Uterus (tissue), 4 donors: Measurements from ENCODE around the gene RP2. TPM values are rescaled to one million over a fixed set of nuclear protein-coding genes. Genes with fewer than 3 reads are reported as not detected.

Experiments used
- DNase-seq, 2 donors: peaks; one replicate each; pipeline ENCODE4 v3.0.0-alpha.2; 2019 to 2020
- H3K27ac ChIP-seq, 2 donors: fragments of 200-600 bp; sonication (generic); 1 replicate in 1 of 2; 2 replicates in 1 of 2; pipeline ENCODE4 v1.5.1; 2016 to 2018
- H3K27me3 ChIP-seq, 2 donors: fragments of 200-600 bp; sonication (generic); one replicate each; pipeline ENCODE4 v1.5.1; 2018 to 2019; ENCODE audit warnings: control low read depth in 1 of 2
- H3K36me3 ChIP-seq, 2 donors: fragments of 200-600 bp; sonication (generic); one replicate each; pipeline ENCODE4 v1.5.1; 2019; ENCODE audit warnings: control low read depth in 1 of 2
- H3K4me1 ChIP-seq, 2 donors: fragments of 200-600 bp; sonication (generic); one replicate each; pipeline ENCODE4 v1.5.1; 2018 to 2019; ENCODE audit warnings: control low read depth in 1 of 2
- H3K4me3 ChIP-seq, 2 donors: fragments of 200-600 bp; sonication (generic); 1 replicate in 1 of 2; 2 replicates in 1 of 2; pipeline ENCODE4 v1.5.1; 2018 to 2019; ENCODE audit warnings: mild to moderate bottlenecking in 1 of 2
- H3K9me3 ChIP-seq, 2 donors: fragments of 200-600 bp; sonication (generic); one replicate each; pipeline ENCODE4 v1.5.1; 2019; ENCODE audit warnings: control low read depth in 1 of 2
- CTCF ChIP-seq, 4 experiments: fragments of 200-600 bp in 2 of 4; fragments of 450-650 bp in 2 of 4; sonication (generic) in 2 of 4; IDR thresholded peaks; one replicate each; pipeline ENCODE4 v1.5.1; 2016 to 2019; ENCODE audit warnings: antibody characterized with exemption in 4 of 4, mild to moderate bottlenecking in 2 of 4, moderate library complexity in 1 of 4
- POLR2A ChIP-seq, 2 donors: fragments of 450-650 bp; IDR thresholded peaks; one replicate each; pipeline ENCODE4 v1.6.1; 2016; ENCODE audit warnings: antibody characterized with exemption in 2 of 2, mild to moderate bottlenecking in 1 of 2, moderate library complexity in 1 of 2
- intact Hi-C: fragments of 100-400 bp; cut with DNase I; formaldehyde crosslinking; loops from one replicate; pipeline ENCODE4 v1.15.1; 2023; ENCODE audit warnings: low total_unique reads
- total RNA-seq, 4 donors: library from RNA; depleted of rRNA in 3 of 4; stranded (reverse); fragments of >200 nt in 3 of 4; gene quantifications; one replicate each; pipeline versions ENCODE4 v1.1.0 to v1.2.4, GENCODE V29; 2014 to 2023
- donor health status: DM: yes; HTN: yes; CAD: no.

Gene RP2
- total RNA-seq: 10 to 100 TPM in 1 of 4 donors, 1 to 10 TPM in 3; 1.0 to 33.0 (median 7.0) TPM

GRCh38 chrX:46836701-46837557, at the start of gene RP2:
Gene RP2, plus strand, starts transcription at chrX:46837043. Its CDS starts 58 bp downstream, at chrX:46837101.
- Histone ChIP-seq H3K27me3 (no peaks in the 10 kb centered on the region), H3K4me1 (peaks cover 0 to 11% of the 10 kb centered on the region in 2 donors), H3K4me3 (peak within 1 kb of the TSS; percentile 48 to 49), H3K36me3 (no peaks in the 10 kb centered on the region), H3K27ac (peak within 1 kb of the TSS; percentile 81 to 84), H3K9me3 (no peaks in the 10 kb centered on the region)
- intact Hi-C loops: no loop called here
- DNase-seq: peak; percentile 87 to 90
- TF ChIP-seq POLR2A (IDR thresholded peaks at IDR 0.05) (peak; percentile 85 to 88), CTCF (IDR thresholded peaks at IDR 0.05) (peak in 2 of 4 experiments; percentile 23 to 45)

GRCh38 chrX:46788902-46789301, 47.9 kb upstream of the RP2 start:
- no peaks in the 10 kb centered on the region for H3K4me1 ChIP-seq
- TF ChIP-seq CTCF (IDR thresholded peaks at IDR 0.05) (no peak), POLR2A (IDR thresholded peaks at IDR 0.05) (no peak)
- no peaks in the 10 kb centered on the region for H3K36me3 ChIP-seq
- H3K27me3 ChIP-seq: no peaks in the 10 kb centered on the region
- intact Hi-C loops: no loop called here
- no peak for DNase-seq
- H3K27ac ChIP-seq: no peak overlapping the region
- no peaks in the 10 kb centered on the region for H3K9me3 ChIP-seq
- H3K4me3 ChIP-seq: no peak overlapping the region

GRCh38 chrX:46791927-46792809, 44.7 kb upstream of the RP2 start:
- H3K27ac ChIP-seq: peak overlapping the region in 1 of 2 donors; percentile 25
- no peak overlapping the region for H3K4me3 ChIP-seq
- DNase-seq: no peak
- TF ChIP-seq POLR2A (IDR thresholded peaks at IDR 0.05) (no peak), CTCF (IDR thresholded peaks at IDR 0.05) (no peak)
- H3K4me1 ChIP-seq: no peaks in the 10 kb centered on the region
- no peaks in the 10 kb centered on the region for H3K36me3 ChIP-seq
- intact Hi-C loops: no loop called here
- H3K27me3 ChIP-seq: no peaks in the 10 kb centered on the region
- no peaks in the 10 kb centered on the region for H3K9me3 ChIP-seq

GRCh38 chrX:46792810-46793188, 44.0 kb upstream of the RP2 start:
- no peak for TF ChIP-seq CTCF (IDR thresholded peaks at IDR 0.05)
- TF ChIP-seq POLR2A (IDR thresholded peaks at IDR 0.05): no peak
- no peak for DNase-seq
- H3K36me3 ChIP-seq: no peaks in the 10 kb centered on the region
- H3K9me3 ChIP-seq: no peaks in the 10 kb centered on the region
- H3K27ac ChIP-seq: no peak overlapping the region
- H3K4me1 ChIP-seq: no peaks in the 10 kb centered on the region
- intact Hi-C loops: no loop called here
- no peaks in the 10 kb centered on the region for H3K27me3 ChIP-seq
- no peak overlapping the region for H3K4me3 ChIP-seq
